OCI-LY7 (cell line): ENCODE results near the gene VEGFB. TPM values are rescaled to one million over a fixed set of nuclear protein-coding genes. Genes with fewer than 3 reads are reported as not detected.

ENCODE experiments used
- BruUV-seq: library from RNA; stranded (reverse); fragments of 400-500 nt; replicated peaks from 2 replicates; lab custom pipeline; 2021; lab: Mats Ljungman, UMichigan
- CTCF ChIA-PET: fragments of 300-600 bp; sonication (Branson Sonifier 250); formaldehyde crosslinking; loops from one replicate; lab custom pipeline; 2022; ENCODE audit warnings: antibody characterized with exemption; ENCODE audit not compliant: unreplicated experiment; lab: Charles Lee
- POLR2A ChIA-PET: fragments of 300-600 bp; sonication (Branson Sonifier 250); formaldehyde crosslinking; loops from one replicate; lab custom pipeline; 2022; ENCODE audit warnings: antibody characterized with exemption; lab: Charles Lee
- DNase-seq: peaks from one replicate; pipeline ENCODE4 v3.0.0-alpha.2; 2015; ENCODE audit warnings: low spot score
- H2AFZ ChIP-seq: fragments of 200-600 bp; sonication (generic), shearing (Covaris generic); 2 replicates; pipeline ENCODE4 v1.6.1; 2014; ENCODE audit warnings: mild to moderate bottlenecking, antibody characterized with exemption, low read length, moderate library complexity
- H3K27ac ChIP-seq: fragments of 200-600 bp; sonication (generic); 2 replicates; pipeline ENCODE4 v1.5.1; 2014; ENCODE audit warnings: mixed run types, low read depth, mild to moderate bottlenecking, moderate library complexity, low read length, inconsistent platforms; ENCODE audit not compliant: poor library complexity, severe bottlenecking
- H3K36me3 ChIP-seq: fragments of 200-600 bp; sonication (generic); 2 replicates; pipeline ENCODE4 v1.6.1; 2014; ENCODE audit warnings: mild to moderate bottlenecking, antibody characterized with exemption, low read length, moderate library complexity, mixed read lengths; ENCODE audit not compliant: insufficient read depth
- H3K4me1 ChIP-seq: fragments of 200-600 bp; sonication (generic); 2 replicates; pipeline ENCODE4 v1.5.1; 2014; ENCODE audit warnings: mild to moderate bottlenecking, low read length; ENCODE audit not compliant: insufficient read depth, poor library complexity, severe bottlenecking
- H3K4me2 ChIP-seq: fragments of 200-600 bp; sonication (generic); 2 replicates; pipeline ENCODE4 v1.6.1; 2014; ENCODE audit warnings: mild to moderate bottlenecking, low read length
- H3K4me3 ChIP-seq: fragments of 200-600 bp; sonication (generic); 2 replicates; pipeline ENCODE4 v1.5.1; 2014; ENCODE audit warnings: mild to moderate bottlenecking, low read depth, low read length; ENCODE audit not compliant: poor library complexity, severe bottlenecking
- H3K79me2 ChIP-seq: fragments of 200-600 bp; sonication (generic); 2 replicates; pipeline ENCODE4 v1.6.1; 2016; ENCODE audit warnings: low read depth, mild to moderate bottlenecking, low read length, moderate library complexity, mixed read lengths; ENCODE audit not compliant: insufficient read depth
- H3K9me2 ChIP-seq: fragments of 200-600 bp; sonication (generic); 2 replicates; pipeline ENCODE4 v1.6.1; 2016; ENCODE audit warnings: mild to moderate bottlenecking, low read length, mixed read lengths; ENCODE audit not compliant: insufficient read depth
- H3K9me3 ChIP-seq: fragments of 200-600 bp; sonication (generic); 2 replicates; pipeline ENCODE4 v1.6.1; 2014; ENCODE audit warnings: mild to moderate bottlenecking, mixed run types, low read length, mixed read lengths
- H4K20me1 ChIP-seq: fragments of 200-600 bp; sonication (generic); 2 replicates; pipeline ENCODE4 v1.6.1; 2014; ENCODE audit warnings: mild to moderate bottlenecking, antibody characterized with exemption, low read length, moderate library complexity, mixed read lengths; ENCODE audit not compliant: insufficient read depth
- EZH2phosphoT487 ChIP-seq: fragments of 200-600 bp; sonication (generic); IDR thresholded peaks from 2 replicates; pipeline ENCODE4 v1.6.1; 2018; ENCODE audit warnings: low read depth, borderline replicate concordance, mild to moderate bottlenecking, mixed run types, antibody characterized with exemption, low read length, moderate library complexity, mixed read lengths
- intact Hi-C: fragments of 100-400 bp; cut with micrococcal nuclease; formaldehyde crosslinking; loops from one replicate; pipeline ENCODE4 v1.10.0; 2022; ENCODE audit not compliant: unreplicated experiment
- total RNA-seq, 2 experiments: library from RNA; depleted of rRNA in 1 of 2; stranded (reverse); fragments of >200 nt in 1 of 2; shearing (Covaris generic) in 1 of 2; gene quantifications; 2 replicates each; pipeline ENCODE4 v1.2.3, GENCODE V29; 2014 to 2022
- TF ChIP-seq, protein P1 (sequence below): fragments of 200-600 bp; sonication (generic); conservative IDR thresholded peaks from 2 replicates; pipeline ENCODE4 v1.5.1; 2014; ENCODE audit warnings: mild to moderate bottlenecking, antibody characterized with exemption, low read length, moderate library complexity, mixed read lengths

The VEGFB gene
- total RNA-seq, 2 experiments from 2014 or later: 35.3 to 59.6 TPM

- no peaks in the 10 kb centered on the region for H3K79me2 ChIP-seq
- H3K4me3 ChIP-seq: no peak overlapping the region
- no peaks in the 10 kb centered on the region for H3K9me3 ChIP-seq
- no peak overlapping the region for H2AFZ ChIP-seq
- no peak overlapping the region for H3K27ac ChIP-seq
- POLR2A ChIA-PET: no interaction called here
- H3K36me3 ChIP-seq: no peaks in the 10 kb centered on the region
- no peak for TF ChIP-seq EZH2phosphoT487
- TF ChIP-seq, protein P1, sequence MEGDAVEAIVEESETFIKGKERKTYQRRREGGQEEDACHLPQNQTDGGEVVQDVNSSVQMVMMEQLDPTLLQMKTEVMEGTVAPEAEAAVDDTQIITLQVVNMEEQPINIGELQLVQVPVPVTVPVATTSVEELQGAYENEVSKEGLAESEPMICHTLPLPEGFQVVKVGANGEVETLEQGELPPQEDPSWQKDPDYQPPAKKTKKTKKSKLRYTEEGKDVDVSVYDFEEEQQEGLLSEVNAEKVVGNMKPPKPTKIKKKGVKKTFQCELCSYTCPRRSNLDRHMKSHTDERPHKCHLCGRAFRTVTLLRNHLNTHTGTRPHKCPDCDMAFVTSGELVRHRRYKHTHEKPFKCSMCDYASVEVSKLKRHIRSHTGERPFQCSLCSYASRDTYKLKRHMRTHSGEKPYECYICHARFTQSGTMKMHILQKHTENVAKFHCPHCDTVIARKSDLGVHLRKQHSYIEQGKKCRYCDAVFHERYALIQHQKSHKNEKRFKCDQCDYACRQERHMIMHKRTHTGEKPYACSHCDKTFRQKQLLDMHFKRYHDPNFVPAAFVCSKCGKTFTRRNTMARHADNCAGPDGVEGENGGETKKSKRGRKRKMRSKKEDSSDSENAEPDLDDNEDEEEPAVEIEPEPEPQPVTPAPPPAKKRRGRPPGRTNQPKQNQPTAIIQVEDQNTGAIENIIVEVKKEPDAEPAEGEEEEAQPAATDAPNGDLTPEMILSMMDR: no peak
- no peaks in the 10 kb centered on the region for H3K9me2 ChIP-seq
- DNase-seq: no peak
- H3K4me1 ChIP-seq: peaks cover 14% of the 10 kb centered on the region
- BruUV-seq: no TSS peak
- CTCF ChIA-PET: no interaction called here
- intact Hi-C loops: loop anchor here (5.0 kb wide), 1 partner anchor 86 kb away; no protein-coding TSS in a partner anchor
- no peaks in the 10 kb centered on the region for H4K20me1 ChIP-seq
- H3K4me2 ChIP-seq: no peak overlapping the region
Observed at GRCh38 chr11:64287676-64288352, 53.4 kb downstream of the VEGFB start.

DNA sequence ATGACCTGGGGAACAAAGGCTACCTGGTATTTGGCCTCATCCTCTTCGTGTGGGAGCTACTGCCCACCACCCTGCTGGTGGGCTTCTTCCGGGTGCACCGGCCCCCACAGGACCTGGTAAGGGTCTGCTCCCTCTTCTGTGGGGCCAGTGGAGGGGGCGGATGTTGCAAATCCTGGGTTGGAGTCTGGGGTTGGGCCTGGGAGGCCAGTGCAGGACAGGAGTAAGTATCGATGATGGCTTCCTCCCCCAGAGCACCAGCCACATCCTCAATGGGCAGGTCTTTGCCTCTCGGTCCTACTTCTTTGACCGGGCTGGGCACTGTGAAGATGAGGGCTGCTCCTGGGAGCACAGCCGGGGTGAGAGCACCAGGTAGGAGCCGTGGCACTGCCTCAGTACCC is 54.0 kb downstream of the VEGFB start:
- Histone ChIP-seq H3K79me2 (no peaks in the 10 kb centered on the region), H3K27ac (no peak overlapping the region), H3K4me1 (peaks cover 14% of the 10 kb centered on the region), H3K9me2 (no peaks in the 10 kb centered on the region), H3K9me3 (no peaks in the 10 kb centered on the region), H2AFZ (no peak overlapping the region), H3K36me3 (no peaks in the 10 kb centered on the region), H3K4me3 (no peak overlapping the region), H3K4me2 (no peak overlapping the region), H4K20me1 (no peaks in the 10 kb centered on the region)
- ChIA-PET POLR2A (no interaction called here), CTCF (interaction anchor here (0.6 kb wide), 1 partner anchor 19 kb away, joined by 7 read pairs; no protein-coding TSS in a partner anchor)
- BruUV-seq: no TSS peak
- intact Hi-C loops: loop anchor here (5.0 kb wide), 1 partner anchor 86 kb away; no protein-coding TSS in a partner anchor
- TF ChIP-seq, protein P1: no peak
- no peak for TF ChIP-seq EZH2phosphoT487
- DNase-seq: no peak

Other genes with a start within 250 kb of the VEGFB start
- gene OTUB1, start 248.1 kb upstream of the VEGFB start, total RNA-seq (2014; rRNA removed; shearing (Covaris generic)): 51.9 and 72.4 TPM in 2 replicates
- 88.1 and 88.5 TPM in 2 replicates for gene OTUB1, start 248.1 kb upstream of the VEGFB start, total RNA-seq (2022)
- gene FLRT1, start 198.7 kb upstream of the VEGFB start, total RNA-seq (2014; rRNA removed; shearing (Covaris generic)): not detected in 2 replicates
- gene FLRT1, start 198.7 kb upstream of the VEGFB start, total RNA-seq (2022): 0.11 TPM in 1 of 2 replicates, not detected in the other
- gene MACROD1, start 68.5 kb upstream of the VEGFB start, total RNA-seq (2014; rRNA removed; shearing (Covaris generic)): 24.8 and 25.4 TPM in 2 replicates
- gene MACROD1, start 68.5 kb upstream of the VEGFB start, total RNA-seq (2022): 14.4 and 14.7 TPM in 2 replicates
- gene STIP1, start 48.4 kb upstream of the VEGFB start, total RNA-seq (2014; rRNA removed; shearing (Covaris generic)): 271 and 309 TPM in 2 replicates
- gene STIP1, start 48.4 kb upstream of the VEGFB start, total RNA-seq (2022): 186 and 240 TPM in 2 replicates
- 116 and 120 TPM in 2 replicates for gene FERMT3, start 27.9 kb upstream of the VEGFB start, total RNA-seq (2014; rRNA removed; shearing (Covaris generic))
- 167 and 201 TPM in 2 replicates for gene FERMT3, start 27.9 kb upstream of the VEGFB start, total RNA-seq (2022)
- 35.7 and 49.0 TPM in 2 replicates for gene TRPT1, start 8.4 kb upstream of the VEGFB start, total RNA-seq (2014; rRNA removed; shearing (Covaris generic))
- gene TRPT1, start 8.4 kb upstream of the VEGFB start, total RNA-seq (2022): 40.1 and 40.6 TPM in 2 replicates
- gene NUDT22, start 8.3 kb upstream of the VEGFB start, total RNA-seq (2014; rRNA removed; shearing (Covaris generic)): 54.6 and 81.4 TPM in 2 replicates
- gene NUDT22, start 8.3 kb upstream of the VEGFB start, total RNA-seq (2022): 98.4 and 100 TPM in 2 replicates
- 14.1 and 19.2 TPM in 2 replicates for gene DNAJC4, start 4.0 kb upstream of the VEGFB start, total RNA-seq (2014; rRNA removed; shearing (Covaris generic))
- 42.4 and 56.0 TPM in 2 replicates for gene DNAJC4, start 4.0 kb upstream of the VEGFB start, total RNA-seq (2022)
- 57.3 and 70.6 TPM in 2 replicates for gene FKBP2, start 6.5 kb downstream of the VEGFB start, total RNA-seq (2014; rRNA removed; shearing (Covaris generic))
- gene FKBP2, start 6.5 kb downstream of the VEGFB start, total RNA-seq (2022): 39.7 and 45.5 TPM in 2 replicates
- gene PPP1R14B, start 12.4 kb downstream of the VEGFB start, total RNA-seq (2014; rRNA removed; shearing (Covaris generic)): 198 and 219 TPM in 2 replicates
- 207 and 223 TPM in 2 replicates for gene PPP1R14B, start 12.4 kb downstream of the VEGFB start, total RNA-seq (2022)
- 7.6 and 8.6 TPM in 2 replicates for gene PLCB3, start 16.9 kb downstream of the VEGFB start, total RNA-seq (2014; rRNA removed; shearing (Covaris generic))
- 10.3 and 12.4 TPM in 2 replicates for gene PLCB3, start 16.9 kb downstream of the VEGFB start, total RNA-seq (2022)
- gene BAD, start 50.1 kb downstream of the VEGFB start, total RNA-seq (2014; rRNA removed; shearing (Covaris generic)): 43.3 and 74.2 TPM in 2 replicates
- gene BAD, start 50.1 kb downstream of the VEGFB start, total RNA-seq (2022): 19.3 and 21.2 TPM in 2 replicates
- 18.3 and 19.5 TPM in 2 replicates for gene GPR137, start 51.3 kb downstream of the VEGFB start, total RNA-seq (2014; rRNA removed; shearing (Covaris generic))
- gene GPR137, start 51.3 kb downstream of the VEGFB start, total RNA-seq (2022): 49.6 and 52.3 TPM in 2 replicates
- 0.95 TPM in 1 of 2 replicates, not detected in the other for gene KCNK4, start 56.7 kb downstream of the VEGFB start, total RNA-seq (2014; rRNA removed; shearing (Covaris generic))
- gene KCNK4, start 56.7 kb downstream of the VEGFB start, total RNA-seq (2022): 0.80 and 0.92 TPM in 2 replicates
- gene CATSPERZ, start 65.8 kb downstream of the VEGFB start, total RNA-seq (2014; rRNA removed; shearing (Covaris generic)): 0.38 and 3.2 TPM in 2 replicates
- gene CATSPERZ, start 65.8 kb downstream of the VEGFB start, total RNA-seq (2022): 1.4 TPM in 1 of 2 replicates, not detected in the other
- 28.6 and 42.3 TPM in 2 replicates for gene ESRRA, start 70.9 kb downstream of the VEGFB start, total RNA-seq (2014; rRNA removed; shearing (Covaris generic))
- gene ESRRA, start 70.9 kb downstream of the VEGFB start, total RNA-seq (2022): 44.9 and 57.8 TPM in 2 replicates
- gene TRMT112, start 83.0 kb downstream of the VEGFB start, total RNA-seq (2014; rRNA removed; shearing (Covaris generic)): 322 and 414 TPM in 2 replicates
- 198 and 205 TPM in 2 replicates for gene TRMT112, start 83.0 kb downstream of the VEGFB start, total RNA-seq (2022)
- 177 and 200 TPM in 2 replicates for gene PRDX5, start 83.5 kb downstream of the VEGFB start, total RNA-seq (2014; rRNA removed; shearing (Covaris generic))
- 168 and 217 TPM in 2 replicates for gene PRDX5, start 83.5 kb downstream of the VEGFB start, total RNA-seq (2022)
- 40.7 and 44.1 TPM in 2 replicates for gene CCDC88B, start 105.6 kb downstream of the VEGFB start, total RNA-seq (2014; rRNA removed; shearing (Covaris generic))
- 61.5 and 67.2 TPM in 2 replicates for gene CCDC88B, start 105.6 kb downstream of the VEGFB start, total RNA-seq (2022)
- gene RPS6KA4, start 124.6 kb downstream of the VEGFB start, total RNA-seq (2014; rRNA removed; shearing (Covaris generic)): 9.0 and 16.7 TPM in 2 replicates
- 11.0 and 13.4 TPM in 2 replicates for gene RPS6KA4, start 124.6 kb downstream of the VEGFB start, total RNA-seq (2022)